ENCODE measurements around the gene IKZF5. TPM values are rescaled to one million over a fixed set of nuclear protein-coding genes. Genes with fewer than 3 reads are reported as not detected.

Gene IKZF5
- total and polyA plus RNA-seq, 9 of the 15 experiments (the other 6 are each of a cell fraction or from before 2014, with no cell fraction given) = 3.8 to 19.6 (median 12.4) TPM

GRCh38 chr10:123016228-123016627, 7.6 kb upstream of the IKZF5 start:
- Histone ChIP-seq H4K20me1 (replicated peaks; ENCODE audit: control insufficient read depth, insufficient read depth, low read length) (no peaks in the 10 kb centered on the region), H3K79me2 (ENCODE audit: control insufficient read depth, insufficient read depth, low read length) (no peaks in the 10 kb centered on the region), H3K27me3 (ENCODE audit: control insufficient read depth in 2 of 2, insufficient read depth in 2 of 2, low read length in 2 of 2) (no peaks in the 10 kb centered on the region), H3K9me3 (replicated peaks; ENCODE audit: control insufficient read depth, insufficient read depth, low read depth, low read length) (no peaks in the 10 kb centered on the region), H3K4me3 (no peak overlapping the region), H3K9ac (ENCODE audit: insufficient read depth in 1 of 2, low read depth in 2 of 2, low read length in 2 of 2) (no peak overlapping the region), H3K4me1 (replicated peaks in 1 of 2; ENCODE audit: control insufficient read depth in 2 of 2, insufficient read depth in 2 of 2, low read length in 2 of 2) (no peaks in the 10 kb centered on the region; a peak in 3 of 5 replicates), H3K9me1 (ENCODE audit: control insufficient read depth, insufficient read depth, low read length) (no peaks in the 10 kb centered on the region), H3K36me3 (ENCODE audit: control insufficient read depth, insufficient read depth, low read length) (no peaks in the 10 kb centered on the region), H3K4me2 (ENCODE audit: insufficient read depth, low read length) (no peak overlapping the region), H3K27ac (ENCODE audit: extremely low read depth, low read depth, low read length) (no peak overlapping the region), H2AFZ (ENCODE audit: low read depth, low read length) (no peak overlapping the region)
- in situ Hi-C loops (cut with MboI) (no loop called here), intact Hi-C loops (cut with micrococcal nuclease) (no loop called here)
- ATAC-seq (no peak), FAIRE-seq (no peak), DNase-seq (ENCODE audit: extremely low read depth in 1 of 4, low spot score in 3 of 4) (no peak)
- CTCF ChIA-PET (ENCODE audit: low intra/inter-chr PET ratio) = no interaction called here
- 70% methylated on average over 4 of the region's 4 CpGs for WGBS (ENCODE audit: insufficient coverage, low coverage, missing lambda C conversion rate)
- TF ChIP-seq ZNF444 (CRISPR knock-in tag; IDR thresholded peaks at IDR 0.05) (no peak), TBL1XR1 (IDR thresholded peaks at IDR 0.05; ENCODE audit: low read length in 2 of 2) (no peak), CREB3 (tag; conservative IDR thresholded peaks at IDR 0.05; ENCODE audit: low read depth) (no peak), ZBTB34 (CRISPR knock-in tag; IDR thresholded peaks at IDR 0.05) (no peak), NEUROD1 (IDR thresholded peaks at IDR 0.05; ENCODE audit: borderline replicate concordance, low read depth, low read length, partially characterized antibody) (no peak), NR3C1 (CRISPR knock-in tag; IDR thresholded peaks at IDR 0.05) (no peak), MBD1 (CRISPR knock-in tag; IDR thresholded peaks at IDR 0.05) (no peak), BHLHE40 (IDR thresholded peaks at IDR 0.05; ENCODE audit: low read length) (no peak), ZBTB17 (CRISPR knock-in tag; IDR thresholded peaks at IDR 0.05) (no peak), ZSCAN32 (CRISPR knock-in tag; IDR thresholded peaks at IDR 0.05) (no peak), ZNF512 (tag; IDR thresholded peaks at IDR 0.05) (no peak), GATA2 (CRISPR knock-in tag; IDR thresholded peaks at IDR 0.05) (no peak), ZNF695 (CRISPR knock-in tag; IDR thresholded peaks at IDR 0.05) (no peak), TSHZ1 (CRISPR knock-in tag; IDR thresholded peaks at IDR 0.05) (no peak), MAFK (IDR thresholded peaks at IDR 0.05; ENCODE audit: low read length) (no peak)
- POLR2A ChIA-PET = no interaction called here
- BruUV-seq (replicated peaks) = no TSS peak

Data from K562 (cell line).